HG03039 (cell line): ENCODE measurements around the gene KBTBD12.

Experiments
- ATAC-seq: cut with Tn5 transposase; IDR thresholded peaks from one replicate; pipeline ENCODE4 v1.9.1; 2021; ENCODE audit warnings: mild to moderate bottlenecking, moderate library complexity; ENCODE audit not compliant: unreplicated experiment

KBTBD12 gene

GRCh38 chr3:127984241-127984975 lies 69.4 kb downstream of the KBTBD12 start:
- no peak for ATAC-seq

GRCh38 chr3:127985216-127985615 lies 70.2 kb downstream of the KBTBD12 start:
- ATAC-seq = no peak

- no peak for ATAC-seq
Measured at GRCh38 chr3:127985655-127986225, 70.7 kb downstream of the KBTBD12 start.

GRCh38 chr3:127986803-127987202 lies 71.8 kb downstream of the KBTBD12 start:
- no peak for ATAC-seq

- no peak for ATAC-seq
Measured at GRCh38 chr3:127987309-127987995, 72.4 kb downstream of the KBTBD12 start.

- ATAC-seq = no peak
Measured at GRCh38 chr3:127988770-127989557, 73.9 kb downstream of the KBTBD12 start.

GRCh38 chr3:127990051-127990450 lies 75.0 kb downstream of the KBTBD12 start:
- no peak for ATAC-seq

- ATAC-seq = no peak
Measured at GRCh38 chr3:127990461-127990860, 75.4 kb downstream of the KBTBD12 start.

- no peak for ATAC-seq
Measured at GRCh38 chr3:127991251-127991650, 76.2 kb downstream of the KBTBD12 start.

- no peak for ATAC-seq
Measured at GRCh38 chr3:127991681-127992080, 76.6 kb downstream of the KBTBD12 start.

GRCh38 chr3:127992127-127992526 lies 77.1 kb downstream of the KBTBD12 start:
- ATAC-seq = no peak

- ATAC-seq = no peak
Measured at GRCh38 chr3:127994011-127994410, 79.0 kb downstream of the KBTBD12 start.

- no peak for ATAC-seq
Measured at GRCh38 chr3:127997016-127997415, 82.0 kb downstream of the KBTBD12 start.

- ATAC-seq = no peak
Measured at GRCh38 chr3:127997961-127998360, 82.9 kb downstream of the KBTBD12 start.

- no peak for ATAC-seq
Measured at GRCh38 chr3:127998596-127998995, 83.6 kb downstream of the KBTBD12 start.

- no peak for ATAC-seq
Measured at GRCh38 chr3:127999509-128000106, 84.6 kb downstream of the KBTBD12 start.

GRCh38 chr3:128001576-128001975 lies 86.5 kb downstream of the KBTBD12 start:
- no peak for ATAC-seq

GRCh38 chr3:128004661-128005060 lies 89.6 kb downstream of the KBTBD12 start:
- no peak for ATAC-seq

- ATAC-seq = no peak
Measured at GRCh38 chr3:128006061-128007032, 91.3 kb downstream of the KBTBD12 start.

GRCh38 chr3:128007033-128007424 lies 92.0 kb downstream of the KBTBD12 start:
- ATAC-seq = no peak
